ENCODE measurements around the gene NFATC3.

DNA sequence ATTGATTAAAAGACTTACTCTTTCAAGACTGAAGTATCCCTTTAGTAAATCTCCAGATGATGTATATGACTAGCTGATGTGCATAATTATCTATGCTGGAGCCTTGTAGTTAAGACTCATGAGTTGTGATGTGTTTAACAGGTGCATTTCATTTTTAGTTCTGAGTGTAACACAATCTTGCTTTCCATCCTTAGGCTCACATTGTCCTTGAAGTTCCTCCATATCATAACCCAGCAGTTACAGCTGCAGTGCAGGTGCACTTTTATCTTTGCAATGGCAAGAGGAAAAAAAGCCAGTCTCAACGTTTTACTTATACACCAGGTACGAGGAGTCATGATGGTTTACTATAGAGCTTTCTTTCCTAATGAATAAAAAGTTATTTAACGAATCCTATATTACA, 97.9 kb downstream of the NFATC3 start:
- TF ChIP-seq TEAD4 (IDR thresholded peaks at IDR 0.05), result no peak
- TF ChIP-seq MAX (IDR thresholded peaks at IDR 0.05), result no peak
- no peak for TF ChIP-seq TCF12 (IDR thresholded peaks at IDR 0.05; ENCODE audit: low read depth)
